HG02623 (cell line): Measurements from ENCODE around the gene ASB7.
A peak's percentile ranks its signal among the peaks of the same experiment; 100 is the strongest.

Source experiments
- ATAC-seq: cut with Tn5 transposase; IDR thresholded peaks from one replicate; pipeline ENCODE4 v1.9.1; 2021; ENCODE audit warnings: moderate library complexity; ENCODE audit not compliant: unreplicated experiment

ASB7 gene

DNA sequence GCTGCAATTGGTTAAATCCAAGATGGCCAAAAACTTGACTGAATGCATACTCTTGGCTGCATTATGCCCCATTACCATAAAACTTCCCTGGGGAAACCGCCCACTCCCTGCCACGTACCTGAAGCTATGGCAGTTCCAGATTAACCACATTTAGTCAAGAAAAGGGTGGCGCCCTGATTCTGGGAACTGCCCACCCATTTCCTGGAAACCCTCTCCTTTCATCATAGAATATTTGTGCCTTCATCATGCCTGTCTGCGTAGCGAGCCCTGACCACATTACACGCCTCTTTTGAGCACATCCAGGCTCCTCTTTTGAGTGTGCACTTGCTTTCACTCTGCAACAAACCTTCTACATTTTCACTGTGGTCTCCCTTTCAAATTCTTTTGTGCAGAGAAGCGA is 5.6 kb upstream of the ASB7 start:
- ATAC-seq, result peak; percentile 77

DNA sequence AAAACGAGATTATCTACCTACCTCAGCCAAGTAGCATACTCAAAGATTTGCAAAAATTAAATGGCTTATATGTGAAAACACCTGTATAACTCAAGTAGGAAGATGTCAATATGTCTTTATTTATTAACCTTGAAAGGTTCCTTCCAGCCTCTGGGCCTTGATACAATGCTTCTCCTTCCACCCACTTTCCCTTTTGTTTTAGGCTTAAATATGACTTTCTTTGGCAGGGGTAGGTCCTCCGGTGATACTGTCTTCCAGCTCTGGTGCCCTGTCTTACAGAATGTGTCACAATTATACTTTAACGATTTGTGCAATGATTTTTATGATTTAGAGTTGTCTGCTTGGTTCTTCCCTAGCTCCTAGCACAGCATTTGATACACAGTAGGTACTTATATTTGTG is 4.5 kb upstream of the ASB7 start:
- ATAC-seq, result no peak

DNA sequence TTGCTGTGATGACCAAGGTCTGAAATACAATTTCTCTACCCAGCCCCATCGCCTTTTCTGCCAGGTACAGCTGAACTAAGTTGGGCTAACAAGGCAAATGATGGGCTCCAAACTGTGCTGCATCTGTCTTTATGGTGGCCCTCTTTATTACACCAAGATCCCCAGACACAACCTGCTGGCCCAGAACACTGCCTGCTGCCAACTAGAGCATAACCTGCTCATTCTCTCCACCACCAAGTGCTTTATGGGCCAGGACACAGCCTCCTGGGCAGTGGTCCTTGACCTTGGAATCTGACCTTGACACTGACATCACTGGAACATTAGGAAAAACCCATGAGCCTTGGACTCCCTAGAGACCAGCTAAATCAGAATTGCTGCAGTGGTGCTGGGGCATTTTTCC is 3.7 kb upstream of the ASB7 start:
- ATAC-seq, result no peak

DNA sequence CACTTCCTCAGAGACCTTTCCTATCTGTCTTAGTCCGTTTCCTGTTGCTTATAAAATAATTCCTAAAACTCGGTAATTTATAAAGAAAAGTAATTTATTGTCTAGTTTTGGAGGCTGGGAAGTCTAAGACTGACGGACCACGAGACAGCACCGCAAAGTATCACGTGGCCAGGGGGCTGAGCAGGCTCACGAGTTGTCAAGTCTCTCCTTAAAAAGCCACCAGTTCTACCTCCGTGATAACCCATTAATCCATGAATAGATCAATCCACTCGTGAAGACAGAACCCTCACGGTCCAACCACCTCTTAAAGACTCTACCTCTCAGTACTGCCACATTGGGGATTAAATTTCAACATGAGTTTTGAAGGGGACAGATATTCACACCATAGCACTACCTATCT is 1.2 kb upstream of the ASB7 start:
- no peak for ATAC-seq

DNA sequence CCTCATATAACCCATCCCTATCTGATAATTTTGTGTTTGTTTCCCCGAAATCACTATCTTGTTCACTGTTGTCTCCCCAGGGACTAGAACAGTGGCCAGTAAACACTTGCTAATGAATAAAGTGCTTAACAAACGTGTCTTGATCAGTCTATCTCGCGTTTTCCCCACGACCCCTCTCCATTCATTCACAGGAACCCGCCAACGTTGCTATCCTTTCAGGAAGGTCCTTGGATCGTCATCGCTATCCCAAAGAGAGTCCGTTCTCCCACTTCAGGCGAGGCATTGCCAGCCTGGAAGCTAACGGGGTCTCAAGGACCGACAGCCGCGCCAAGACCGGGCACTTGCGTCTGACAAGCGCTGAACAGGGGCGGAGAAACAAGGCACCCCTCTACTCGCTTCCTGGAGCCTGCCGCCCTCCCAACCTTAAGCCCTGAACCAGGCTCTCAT is 749 bp upstream of the ASB7 start:
- no peak for ATAC-seq

GRCh38 chr15:100602823-100603393 is 519 bp downstream of the ASB7 start:
- peak; percentile 40 for ATAC-seq

GRCh38 chr15:100612539-100612938 is 10.2 kb downstream of the ASB7 start:
- no peak for ATAC-seq

GRCh38 chr15:100613208-100613607 is 10.8 kb downstream of the ASB7 start:
- no peak for ATAC-seq

DNA sequence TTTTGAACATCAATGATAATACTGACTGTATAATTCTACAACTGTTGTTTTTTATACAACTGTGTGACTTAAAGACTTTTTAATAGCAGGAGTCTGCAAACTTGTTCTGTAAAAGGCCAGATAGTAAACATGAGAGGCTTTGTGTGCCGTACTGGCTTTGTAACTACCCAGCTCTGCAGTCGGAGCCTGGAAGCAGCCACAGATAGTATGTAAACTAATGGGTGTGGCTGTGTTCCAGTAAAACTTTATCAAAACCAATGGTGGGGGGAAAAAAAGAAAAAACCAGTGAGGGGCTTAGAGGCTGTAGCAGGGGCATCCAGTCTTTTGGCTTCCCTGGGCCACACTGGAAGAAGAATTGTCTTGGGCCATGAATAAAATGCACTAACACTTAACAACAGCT is 11.9 kb downstream of the ASB7 start:
- ATAC-seq, result no peak

DNA sequence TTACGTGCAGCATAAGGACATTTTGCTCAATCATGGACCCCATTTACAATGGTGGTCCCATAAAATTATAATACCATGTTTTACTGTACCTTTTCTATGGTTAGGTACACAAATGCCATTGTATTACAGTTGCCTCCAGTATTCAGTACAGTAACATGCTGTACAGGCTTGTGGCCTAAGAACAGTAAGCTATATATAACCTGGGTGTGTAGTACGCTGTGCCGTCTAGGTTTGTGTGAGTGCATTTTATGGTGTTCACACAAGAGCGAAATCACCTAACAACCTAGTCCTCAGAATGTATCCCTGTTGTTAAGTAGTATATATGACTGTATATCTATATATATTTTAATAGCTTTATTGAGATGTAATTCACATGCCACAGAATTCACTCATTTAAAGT is 12.5 kb downstream of the ASB7 start:
- no peak for ATAC-seq

- ATAC-seq, result no peak
These were observed 13.4 kb downstream of the ASB7 start for GRCh38 chr15:100615801-100616200.

GRCh38 chr15:100616700-100617099 is 14.3 kb downstream of the ASB7 start:
- no peak for ATAC-seq

DNA sequence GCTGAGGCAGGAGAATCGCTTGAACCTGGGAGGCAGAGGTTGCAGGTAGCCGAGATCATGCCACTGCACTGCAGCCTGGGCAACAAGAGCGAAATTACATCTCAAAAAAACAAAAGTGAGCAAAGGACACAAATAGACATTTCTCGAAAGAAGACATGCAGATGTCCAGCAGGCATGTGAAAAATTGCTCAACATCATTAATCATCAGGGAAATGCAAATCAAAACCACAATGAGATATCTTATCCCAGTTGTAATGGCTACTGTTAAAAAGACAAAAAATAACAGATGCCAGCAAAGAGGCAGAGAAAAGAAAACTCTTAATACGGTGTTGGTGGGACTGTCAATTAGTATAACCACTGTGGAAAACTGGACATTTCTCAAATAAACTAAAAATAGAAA is 20.9 kb downstream of the ASB7 start:
- ATAC-seq, result no peak

DNA sequence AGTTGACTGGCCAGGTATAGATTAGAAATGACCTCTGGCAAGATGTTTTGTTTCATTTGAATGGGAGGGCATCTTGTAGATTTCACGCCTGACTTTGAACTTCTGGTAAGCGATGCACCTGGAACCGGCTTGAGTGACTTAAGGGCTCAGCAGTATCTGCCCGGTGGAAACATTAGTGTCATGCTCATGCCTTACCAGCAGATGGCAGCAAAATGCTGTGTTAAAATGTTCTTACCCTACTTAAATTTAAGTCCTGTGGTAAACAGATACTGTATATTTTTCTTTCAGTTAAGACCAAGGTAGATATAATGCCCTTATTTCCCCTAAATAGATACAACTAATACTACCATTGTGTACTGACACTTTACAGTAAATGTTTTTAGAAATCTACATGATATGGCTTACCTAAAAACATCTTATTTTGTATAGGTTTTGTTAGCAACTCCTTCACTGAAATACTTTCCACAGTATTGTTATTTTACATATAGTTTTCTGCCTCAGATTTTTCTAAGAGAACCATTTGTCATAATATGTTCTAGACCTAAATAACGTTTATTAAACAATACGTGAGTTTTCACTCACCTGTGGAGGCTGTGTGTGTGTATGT is 25.5 kb downstream of the ASB7 start:
- peak; percentile 67 for ATAC-seq

DNA sequence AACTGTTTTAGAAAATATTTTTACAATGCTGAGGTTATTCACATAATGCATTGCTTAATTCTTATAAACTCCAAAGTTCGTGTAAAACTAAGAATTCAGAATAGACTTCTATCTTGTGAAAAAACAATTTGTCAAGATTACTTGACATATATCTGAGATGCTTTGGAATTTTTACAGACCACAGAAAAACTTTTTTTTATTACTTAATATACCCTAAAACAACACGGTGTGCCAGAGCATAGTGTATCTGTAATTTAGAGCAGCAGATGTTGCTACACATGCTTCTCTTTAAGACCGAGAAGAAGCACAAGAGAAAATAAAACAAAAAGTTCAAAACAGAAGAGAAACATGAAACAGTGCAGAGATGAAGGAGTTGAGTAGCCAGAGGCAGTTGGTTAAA is 26.4 kb downstream of the ASB7 start:
- no peak for ATAC-seq

- ATAC-seq, result no peak
These were observed 29.4 kb downstream of the ASB7 start for GRCh38 chr15:100631831-100632230.

GRCh38 chr15:100633763-100634075 is 31.3 kb downstream of the ASB7 start:
- no peak for ATAC-seq

DNA sequence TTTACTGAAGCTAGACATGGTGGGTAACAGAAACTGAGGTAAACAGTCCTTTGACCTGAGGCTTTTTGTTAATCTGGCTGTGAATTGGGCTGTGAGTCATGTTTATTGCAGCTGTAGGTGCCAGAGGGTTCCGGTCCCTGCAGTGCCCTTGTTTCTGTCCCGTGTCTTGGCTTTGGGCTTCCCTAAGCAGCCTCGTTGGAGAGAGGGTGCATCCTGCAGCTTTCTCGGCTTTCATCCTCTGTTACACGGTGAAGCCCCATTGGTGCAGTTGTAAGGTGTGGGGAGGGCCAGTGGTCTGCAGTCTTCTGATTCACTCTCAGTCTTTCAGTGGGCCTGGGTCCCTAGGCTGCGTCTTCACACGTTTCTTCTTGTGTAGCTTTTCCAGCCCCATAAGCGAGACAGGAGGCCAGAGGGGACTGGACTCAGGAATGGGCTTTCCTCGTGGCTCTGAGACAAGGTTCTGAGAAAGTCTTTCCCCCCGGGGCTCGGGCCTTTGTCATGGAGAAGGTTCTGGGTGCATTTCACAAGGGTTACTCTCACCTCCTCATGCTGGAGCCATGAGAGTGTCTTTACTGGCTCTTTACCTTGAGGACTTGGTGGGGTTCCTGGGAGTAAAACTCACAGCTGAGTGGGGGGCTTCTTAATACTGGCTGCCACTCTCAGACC is 33.1 kb downstream of the ASB7 start:
- no peak for ATAC-seq

DNA sequence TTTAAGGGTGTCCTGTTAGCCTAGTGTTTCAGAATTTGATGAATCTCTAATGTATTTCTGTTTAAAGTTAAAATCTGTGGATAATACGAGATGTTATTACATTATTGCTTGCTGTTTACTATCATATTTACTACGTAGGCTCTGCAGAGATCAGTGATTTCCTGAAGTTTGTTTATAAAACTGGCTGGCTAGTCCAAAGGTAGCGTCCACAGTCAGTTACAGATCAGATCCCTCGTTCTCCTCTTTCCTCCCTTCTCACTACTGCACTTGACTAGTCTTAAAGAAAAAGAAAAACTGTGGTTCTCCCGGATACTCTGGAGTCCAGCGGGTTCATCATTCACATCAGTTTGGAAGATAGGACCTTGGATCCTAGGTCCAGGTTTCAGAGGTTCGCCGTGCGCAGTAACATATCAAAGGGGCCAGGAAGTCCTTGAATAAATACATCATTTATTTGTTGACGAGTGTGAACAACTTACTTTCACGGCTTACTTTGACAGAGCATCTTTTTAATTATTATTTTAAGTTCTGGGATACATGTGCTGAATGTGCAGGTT is 35.9 kb downstream of the ASB7 start:
- no peak for ATAC-seq

DNA sequence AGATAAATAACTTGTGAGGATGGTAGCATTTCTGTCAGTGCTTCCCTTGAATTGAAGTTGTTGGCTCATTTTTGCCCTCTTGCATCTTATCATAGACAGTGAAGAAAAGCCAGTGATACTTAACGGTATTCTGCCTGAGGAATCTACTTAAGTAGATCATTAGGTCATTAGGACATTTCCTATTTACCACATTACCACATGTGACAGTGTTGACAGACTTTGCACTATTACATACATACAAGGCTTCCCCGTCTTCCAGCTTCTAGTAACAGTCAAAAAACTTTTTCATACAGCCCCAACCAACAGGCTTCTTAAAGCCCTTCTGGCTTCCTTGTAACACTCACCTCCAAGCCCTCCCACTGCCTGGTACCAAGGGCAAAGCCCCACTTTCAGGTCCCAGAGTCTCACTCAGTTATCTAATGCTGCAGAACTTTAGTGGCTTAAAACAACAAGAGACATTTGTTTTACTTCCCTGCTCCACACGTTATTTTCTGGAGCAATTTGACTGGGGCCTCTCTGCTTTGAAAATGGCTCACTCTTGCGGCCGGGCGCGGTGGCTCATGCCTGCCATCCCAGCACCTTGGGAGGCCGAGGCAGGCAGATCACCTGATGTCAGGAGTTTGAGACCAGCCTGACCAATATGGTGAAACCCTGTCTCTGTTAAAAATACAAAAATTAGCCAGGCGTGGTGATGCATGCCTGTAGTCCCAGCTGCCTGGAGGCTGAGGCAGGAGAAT is 40.0 kb downstream of the ASB7 start:
- no peak for ATAC-seq

DNA sequence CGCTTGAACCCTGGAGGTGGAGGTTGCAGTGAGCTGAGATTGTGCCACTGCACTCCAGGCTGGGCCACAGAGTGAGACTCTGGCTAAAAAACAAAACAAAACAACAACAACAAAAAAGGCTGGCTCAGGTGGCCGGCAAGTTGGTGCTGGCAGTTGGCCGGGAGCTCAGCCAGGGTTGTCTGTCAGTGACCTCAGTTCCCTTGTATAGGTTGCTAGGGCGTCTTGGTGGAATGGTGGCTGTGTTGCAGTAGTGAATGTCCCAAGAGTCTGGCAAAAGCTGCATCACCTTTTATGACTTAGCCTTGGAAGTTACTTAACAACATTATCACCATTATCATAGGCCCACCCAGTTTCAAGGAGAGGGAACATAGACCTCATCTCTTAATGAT is 40.6 kb downstream of the ASB7 start:
- ATAC-seq, result no peak

DNA sequence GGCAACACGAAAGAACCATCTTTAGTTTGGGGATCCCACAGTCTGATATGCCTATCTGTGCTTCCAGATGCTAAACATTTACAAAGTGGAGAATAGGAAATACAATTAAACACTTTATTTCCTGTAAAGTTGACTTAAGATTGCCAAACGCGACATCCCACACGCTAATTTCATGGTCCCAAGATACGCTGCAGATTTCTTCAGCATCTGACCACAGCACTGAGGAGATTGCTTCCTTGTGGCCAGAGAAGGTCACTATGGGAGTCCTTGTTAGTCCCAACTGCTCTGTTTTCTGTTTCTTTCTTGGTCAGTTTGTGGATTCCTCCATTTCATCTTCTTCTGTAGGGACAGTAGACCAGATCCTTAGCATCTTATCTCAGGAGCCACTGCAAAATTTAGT is 43.3 kb downstream of the ASB7 start:
- ATAC-seq, result no peak
